SK-N-SH treated with all-trans-retinoic acid at 6 μM for 48 hours (cell line): ENCODE results near the gene LAMA5.

Experiments used
- ATAC-seq: fragments of 200-7000 bp; cut with Tn5 transposase; 3 replicates; pipeline ENCODE4 v1.9.1; 2020; ENCODE audit warnings: mild to moderate bottlenecking, moderate library complexity
- ARNTL ChIP-seq: fragments of 450-650 bp; formaldehyde crosslinking; IDR thresholded peaks from 2 replicates; pipeline ENCODE4 v1.5.0; 2020; ENCODE audit warnings: low read depth, mild to moderate bottlenecking, moderate library complexity, borderline replicate concordance
- BACH2 ChIP-seq: fragments of 250-450 bp; sonication (Bioruptor Pico); IDR thresholded peaks from 2 replicates; pipeline ENCODE4 v1.9.0; 2021; ENCODE audit warnings: mild to moderate bottlenecking, borderline replicate concordance
- ESRRG ChIP-seq: fragments of 250-450 bp; sonication (Bioruptor Pico); IDR thresholded peaks from 2 replicates; pipeline ENCODE4 v1.6.1; 2021; ENCODE audit warnings: mild to moderate bottlenecking
- GLIS3 ChIP-seq: fragments of 250-450 bp; sonication (Bioruptor Pico); IDR thresholded peaks from 2 replicates; pipeline ENCODE4 v1.5.0; 2020; ENCODE audit warnings: mild to moderate bottlenecking, moderate library complexity
- ISL1 ChIP-seq: fragments of 250-450 bp; sonication (Bioruptor Pico); IDR thresholded peaks from 2 replicates; pipeline ENCODE4 v2.1.2; 2022; ENCODE audit warnings: mild to moderate bottlenecking, moderate library complexity
- OSR1 ChIP-seq: fragments of 250-450 bp; sonication (Bioruptor Pico); IDR thresholded peaks from 2 replicates; pipeline ENCODE4 v1.8.0; 2022; ENCODE audit warnings: moderate library complexity, mild to moderate bottlenecking, inconsistent platforms
- PPARA ChIP-seq: fragments of 250-450 bp; sonication (Bioruptor Pico); IDR thresholded peaks from 2 replicates; pipeline ENCODE4 v1.5.0; 2020; ENCODE audit warnings: mild to moderate bottlenecking, borderline replicate concordance
- RARB ChIP-seq: fragments of 250-450 bp; sonication (Bioruptor Pico); IDR thresholded peaks from 2 replicates; pipeline ENCODE4 v1.8.0; 2021; ENCODE audit warnings: mild to moderate bottlenecking, moderate library complexity
- SNAI2 ChIP-seq: fragments of 250-450 bp; sonication (Bioruptor Pico); IDR thresholded peaks from 2 replicates; pipeline ENCODE4 v1.5.0; 2020; ENCODE audit warnings: mild to moderate bottlenecking, moderate library complexity
- TCF4 ChIP-seq: fragments of 250-450 bp; sonication (Bioruptor Pico); IDR thresholded peaks from 2 replicates; pipeline ENCODE4 v1.8.0; 2021; ENCODE audit warnings: mild to moderate bottlenecking, moderate library complexity, borderline replicate concordance
- TOX ChIP-seq: fragments of 250-450 bp; sonication (Bioruptor Pico); IDR thresholded peaks from 2 replicates; pipeline ENCODE4 v1.8.0; 2021; ENCODE audit warnings: mild to moderate bottlenecking, moderate library complexity, borderline replicate concordance
- ZC3H10 ChIP-seq: fragments of 250-450 bp; sonication (Bioruptor Pico); IDR thresholded peaks from 2 replicates; pipeline ENCODE4 v1.5.1; 2021; ENCODE audit warnings: mild to moderate bottlenecking, moderate library complexity
- ZFP3 ChIP-seq: fragments of 250-450 bp; sonication (Bioruptor Pico); IDR thresholded peaks from 2 replicates; pipeline ENCODE4 v1.5.0; 2020; ENCODE audit warnings: mild to moderate bottlenecking, moderate library complexity
- ZFP30 ChIP-seq: fragments of 450-650 bp; formaldehyde crosslinking; IDR thresholded peaks from 2 replicates; pipeline ENCODE4 v1.5.0; 2022; ENCODE audit warnings: mild to moderate bottlenecking, moderate library complexity
- ZNF565 ChIP-seq: fragments of 450-650 bp; formaldehyde crosslinking; conservative IDR thresholded peaks from 2 replicates; pipeline ENCODE4 v1.5.0; 2020; ENCODE audit warnings: low read depth, mild to moderate bottlenecking, moderate library complexity
- ZNF70 ChIP-seq: fragments of 450-650 bp; formaldehyde crosslinking; IDR thresholded peaks from 2 replicates; pipeline ENCODE4 v1.5.0; 2020; ENCODE audit warnings: mild to moderate bottlenecking, moderate library complexity
- ZNF8 ChIP-seq: fragments of 450-650 bp; formaldehyde crosslinking; IDR thresholded peaks from 2 replicates; pipeline ENCODE4 v1.5.0; 2020; ENCODE audit warnings: mild to moderate bottlenecking, moderate library complexity
- TF ChIP-seq, protein P1 (sequence below): fragments of 250-450 bp; sonication (Bioruptor Pico); IDR thresholded peaks from 2 replicates; pipeline ENCODE4 v1.8.0; 2020; ENCODE audit warnings: mild to moderate bottlenecking, moderate library complexity, borderline replicate concordance
- TF ChIP-seq, protein P2 (sequence below): fragments of 250-450 bp; sonication (Bioruptor Pico); IDR thresholded peaks from 2 replicates; pipeline ENCODE4 v1.5.0; 2020; ENCODE audit warnings: mild to moderate bottlenecking, moderate library complexity
- TF ChIP-seq, protein P3 (sequence below): fragments of 250-450 bp; sonication (Bioruptor Pico); IDR thresholded peaks from 2 replicates; pipeline ENCODE4 v1.5.1; 2020; ENCODE audit warnings: low read depth, mild to moderate bottlenecking, moderate library complexity
- TF ChIP-seq, protein P4 (sequence below): fragments of 250-450 bp; sonication (Bioruptor Pico); IDR thresholded peaks from 2 replicates; pipeline ENCODE4 v1.5.1; 2021; ENCODE audit warnings: mild to moderate bottlenecking, moderate library complexity
- TF ChIP-seq, protein P5 (sequence below): fragments of 250-450 bp; sonication (Bioruptor Pico); IDR thresholded peaks from 2 replicates; pipeline ENCODE4 v1.8.0; 2021; ENCODE audit warnings: low read depth, mild to moderate bottlenecking, moderate library complexity, borderline replicate concordance

LAMA5 gene

DNA sequence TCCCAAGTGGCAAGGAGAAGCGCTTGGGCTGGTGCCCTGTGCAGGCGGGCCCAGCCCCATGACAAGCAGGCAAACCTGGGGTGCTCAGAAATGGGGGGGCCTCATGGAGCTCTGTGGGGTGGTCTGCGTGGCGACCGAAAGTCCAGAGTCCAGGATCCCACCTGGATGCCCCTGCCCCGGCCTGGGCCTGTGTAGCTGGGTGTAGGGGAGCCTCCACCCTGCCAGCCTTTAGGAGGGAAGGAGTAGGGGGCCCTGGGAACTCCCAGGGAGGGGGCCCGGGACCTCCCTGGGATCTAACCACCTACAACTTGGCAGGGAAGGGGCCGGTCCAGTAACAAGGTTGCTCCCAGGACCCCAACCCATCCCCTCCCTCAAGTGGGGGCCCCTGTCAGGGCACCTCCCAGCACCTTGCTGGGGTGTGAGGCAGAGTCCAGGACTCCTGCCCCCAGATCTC lies 4.5 kb upstream of the LAMA5 start:
- no peak for ATAC-seq
- TF ChIP-seq ZNF8 (CRISPR knock-in tag), result no peak
- TF ChIP-seq BACH2 (CRISPR knock-in tag), result no peak
- no peak for TF ChIP-seq TOX (CRISPR knock-in tag)
- TF ChIP-seq, protein P1, sequence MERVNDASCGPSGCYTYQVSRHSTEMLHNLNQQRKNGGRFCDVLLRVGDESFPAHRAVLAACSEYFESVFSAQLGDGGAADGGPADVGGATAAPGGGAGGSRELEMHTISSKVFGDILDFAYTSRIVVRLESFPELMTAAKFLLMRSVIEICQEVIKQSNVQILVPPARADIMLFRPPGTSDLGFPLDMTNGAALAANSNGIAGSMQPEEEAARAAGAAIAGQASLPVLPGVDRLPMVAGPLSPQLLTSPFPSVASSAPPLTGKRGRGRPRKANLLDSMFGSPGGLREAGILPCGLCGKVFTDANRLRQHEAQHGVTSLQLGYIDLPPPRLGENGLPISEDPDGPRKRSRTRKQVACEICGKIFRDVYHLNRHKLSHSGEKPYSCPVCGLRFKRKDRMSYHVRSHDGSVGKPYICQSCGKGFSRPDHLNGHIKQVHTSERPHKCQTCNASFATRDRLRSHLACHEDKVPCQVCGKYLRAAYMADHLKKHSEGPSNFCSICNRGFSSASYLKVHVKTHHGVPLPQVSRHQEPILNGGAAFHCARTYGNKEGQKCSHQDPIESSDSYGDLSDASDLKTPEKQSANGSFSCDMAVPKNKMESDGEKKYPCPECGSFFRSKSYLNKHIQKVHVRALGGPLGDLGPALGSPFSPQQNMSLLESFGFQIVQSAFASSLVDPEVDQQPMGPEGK (CRISPR knock-in tag), result no peak
- TF ChIP-seq, protein P2, sequence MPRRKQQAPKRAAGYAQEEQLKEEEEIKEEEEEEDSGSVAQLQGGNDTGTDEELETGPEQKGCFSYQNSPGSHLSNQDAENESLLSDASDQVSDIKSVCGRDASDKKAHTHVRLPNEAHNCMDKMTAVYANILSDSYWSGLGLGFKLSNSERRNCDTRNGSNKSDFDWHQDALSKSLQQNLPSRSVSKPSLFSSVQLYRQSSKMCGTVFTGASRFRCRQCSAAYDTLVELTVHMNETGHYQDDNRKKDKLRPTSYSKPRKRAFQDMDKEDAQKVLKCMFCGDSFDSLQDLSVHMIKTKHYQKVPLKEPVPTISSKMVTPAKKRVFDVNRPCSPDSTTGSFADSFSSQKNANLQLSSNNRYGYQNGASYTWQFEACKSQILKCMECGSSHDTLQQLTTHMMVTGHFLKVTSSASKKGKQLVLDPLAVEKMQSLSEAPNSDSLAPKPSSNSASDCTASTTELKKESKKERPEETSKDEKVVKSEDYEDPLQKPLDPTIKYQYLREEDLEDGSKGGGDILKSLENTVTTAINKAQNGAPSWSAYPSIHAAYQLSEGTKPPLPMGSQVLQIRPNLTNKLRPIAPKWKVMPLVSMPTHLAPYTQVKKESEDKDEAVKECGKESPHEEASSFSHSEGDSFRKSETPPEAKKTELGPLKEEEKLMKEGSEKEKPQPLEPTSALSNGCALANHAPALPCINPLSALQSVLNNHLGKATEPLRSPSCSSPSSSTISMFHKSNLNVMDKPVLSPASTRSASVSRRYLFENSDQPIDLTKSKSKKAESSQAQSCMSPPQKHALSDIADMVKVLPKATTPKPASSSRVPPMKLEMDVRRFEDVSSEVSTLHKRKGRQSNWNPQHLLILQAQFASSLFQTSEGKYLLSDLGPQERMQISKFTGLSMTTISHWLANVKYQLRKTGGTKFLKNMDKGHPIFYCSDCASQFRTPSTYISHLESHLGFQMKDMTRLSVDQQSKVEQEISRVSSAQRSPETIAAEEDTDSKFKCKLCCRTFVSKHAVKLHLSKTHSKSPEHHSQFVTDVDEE (CRISPR knock-in tag), result no peak
- TF ChIP-seq, protein P3, sequence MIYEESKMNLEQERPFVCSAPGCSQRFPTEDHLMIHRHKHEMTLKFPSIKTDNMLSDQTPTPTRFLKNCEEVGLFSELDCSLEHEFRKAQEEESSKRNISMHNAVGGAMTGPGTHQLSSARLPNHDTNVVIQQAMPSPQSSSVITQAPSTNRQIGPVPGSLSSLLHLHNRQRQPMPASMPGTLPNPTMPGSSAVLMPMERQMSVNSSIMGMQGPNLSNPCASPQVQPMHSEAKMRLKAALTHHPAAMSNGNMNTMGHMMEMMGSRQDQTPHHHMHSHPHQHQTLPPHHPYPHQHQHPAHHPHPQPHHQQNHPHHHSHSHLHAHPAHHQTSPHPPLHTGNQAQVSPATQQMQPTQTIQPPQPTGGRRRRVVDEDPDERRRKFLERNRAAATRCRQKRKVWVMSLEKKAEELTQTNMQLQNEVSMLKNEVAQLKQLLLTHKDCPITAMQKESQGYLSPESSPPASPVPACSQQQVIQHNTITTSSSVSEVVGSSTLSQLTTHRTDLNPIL (CRISPR knock-in tag), result no peak
- TF ChIP-seq SNAI2 (CRISPR knock-in tag), result no peak
- no peak for TF ChIP-seq ZNF565 (CRISPR knock-in tag)
- TF ChIP-seq GLIS3 (CRISPR knock-in tag), result no peak
- no peak for TF ChIP-seq ZFP30 (CRISPR knock-in tag)
- TF ChIP-seq, protein P4, sequence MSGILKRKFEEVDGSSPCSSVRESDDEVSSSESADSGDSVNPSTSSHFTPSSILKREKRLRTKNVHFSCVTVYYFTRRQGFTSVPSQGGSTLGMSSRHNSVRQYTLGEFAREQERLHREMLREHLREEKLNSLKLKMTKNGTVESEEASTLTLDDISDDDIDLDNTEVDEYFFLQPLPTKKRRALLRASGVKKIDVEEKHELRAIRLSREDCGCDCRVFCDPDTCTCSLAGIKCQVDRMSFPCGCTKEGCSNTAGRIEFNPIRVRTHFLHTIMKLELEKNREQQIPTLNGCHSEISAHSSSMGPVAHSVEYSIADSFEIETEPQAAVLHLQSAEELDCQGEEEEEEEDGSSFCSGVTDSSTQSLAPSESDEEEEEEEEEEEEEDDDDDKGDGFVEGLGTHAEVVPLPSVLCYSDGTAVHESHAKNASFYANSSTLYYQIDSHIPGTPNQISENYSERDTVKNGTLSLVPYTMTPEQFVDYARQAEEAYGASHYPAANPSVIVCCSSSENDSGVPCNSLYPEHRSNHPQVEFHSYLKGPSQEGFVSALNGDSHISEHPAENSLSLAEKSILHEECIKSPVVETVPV (CRISPR knock-in tag), result no peak

DNA sequence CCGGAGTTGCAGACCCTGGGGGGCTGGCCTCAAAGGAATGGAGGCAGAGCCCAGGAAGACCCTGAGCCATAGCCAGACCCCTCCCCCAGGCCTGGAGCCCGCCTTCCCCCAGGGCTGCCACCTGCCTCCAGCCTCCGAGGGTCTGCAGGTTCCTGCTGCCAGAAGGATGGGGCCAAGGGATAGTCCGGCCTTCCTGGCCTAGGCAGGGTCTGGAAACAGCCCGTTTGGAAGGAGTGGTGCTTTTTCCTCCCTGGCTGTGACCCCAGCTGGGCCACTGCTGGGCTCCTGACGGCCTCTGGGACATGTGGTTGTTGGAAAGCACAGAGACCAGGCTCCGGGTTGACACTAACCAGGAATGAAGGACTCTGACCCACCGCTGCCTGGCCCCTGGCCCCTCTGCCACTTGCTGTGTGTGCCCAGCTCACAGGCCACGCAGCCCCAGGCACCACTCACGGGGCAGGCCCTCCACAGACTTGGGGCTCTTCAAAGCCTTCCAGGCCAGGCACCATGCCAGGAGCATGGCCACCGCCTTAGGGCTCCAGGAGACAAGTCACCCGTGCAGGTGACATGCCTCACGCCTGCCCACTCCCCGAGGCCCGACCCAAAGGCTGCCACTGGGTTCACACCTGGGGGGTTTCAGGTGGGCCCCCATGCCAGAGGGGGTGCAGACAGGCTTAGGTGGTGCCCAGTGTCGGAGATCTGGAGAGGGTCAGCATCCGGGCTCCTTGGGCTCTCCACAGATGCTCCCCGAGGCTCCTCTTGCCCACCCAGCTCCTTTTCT lies 3.9 kb upstream of the LAMA5 start:
- TF ChIP-seq ZFP30 (CRISPR knock-in tag), result no peak
- no peak for TF ChIP-seq ZC3H10 (CRISPR knock-in tag)
- no peak for TF ChIP-seq OSR1 (CRISPR knock-in tag)
- TF ChIP-seq ESRRG (CRISPR knock-in tag), result no peak
- no peak for TF ChIP-seq RARB (CRISPR knock-in tag)
- TF ChIP-seq, protein P5, sequence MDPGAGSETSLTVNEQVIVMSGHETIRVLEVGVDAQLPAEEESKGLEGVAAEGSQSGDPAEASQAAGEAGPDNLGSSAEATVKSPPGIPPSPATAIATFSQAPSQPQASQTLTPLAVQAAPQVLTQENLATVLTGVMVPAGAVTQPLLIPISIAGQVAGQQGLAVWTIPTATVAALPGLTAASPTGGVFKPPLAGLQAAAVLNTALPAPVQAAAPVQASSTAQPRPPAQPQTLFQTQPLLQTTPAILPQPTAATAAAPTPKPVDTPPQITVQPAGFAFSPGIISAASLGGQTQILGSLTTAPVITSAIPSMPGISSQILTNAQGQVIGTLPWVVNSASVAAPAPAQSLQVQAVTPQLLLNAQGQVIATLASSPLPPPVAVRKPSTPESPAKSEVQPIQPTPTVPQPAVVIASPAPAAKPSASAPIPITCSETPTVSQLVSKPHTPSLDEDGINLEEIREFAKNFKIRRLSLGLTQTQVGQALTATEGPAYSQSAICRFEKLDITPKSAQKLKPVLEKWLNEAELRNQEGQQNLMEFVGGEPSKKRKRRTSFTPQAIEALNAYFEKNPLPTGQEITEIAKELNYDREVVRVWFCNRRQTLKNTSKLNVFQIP (CRISPR knock-in tag), result no peak
- TF ChIP-seq PPARA (CRISPR knock-in tag), result no peak
- TF ChIP-seq ZNF8 (CRISPR knock-in tag), result no peak
- no peak for TF ChIP-seq BACH2 (CRISPR knock-in tag)
- no peak for TF ChIP-seq ZNF565 (CRISPR knock-in tag)
- TF ChIP-seq GLIS3 (CRISPR knock-in tag), result no peak
- TF ChIP-seq ZFP3, result no peak
- no peak for TF ChIP-seq ISL1 (CRISPR knock-in tag)
- no peak for ATAC-seq

DNA sequence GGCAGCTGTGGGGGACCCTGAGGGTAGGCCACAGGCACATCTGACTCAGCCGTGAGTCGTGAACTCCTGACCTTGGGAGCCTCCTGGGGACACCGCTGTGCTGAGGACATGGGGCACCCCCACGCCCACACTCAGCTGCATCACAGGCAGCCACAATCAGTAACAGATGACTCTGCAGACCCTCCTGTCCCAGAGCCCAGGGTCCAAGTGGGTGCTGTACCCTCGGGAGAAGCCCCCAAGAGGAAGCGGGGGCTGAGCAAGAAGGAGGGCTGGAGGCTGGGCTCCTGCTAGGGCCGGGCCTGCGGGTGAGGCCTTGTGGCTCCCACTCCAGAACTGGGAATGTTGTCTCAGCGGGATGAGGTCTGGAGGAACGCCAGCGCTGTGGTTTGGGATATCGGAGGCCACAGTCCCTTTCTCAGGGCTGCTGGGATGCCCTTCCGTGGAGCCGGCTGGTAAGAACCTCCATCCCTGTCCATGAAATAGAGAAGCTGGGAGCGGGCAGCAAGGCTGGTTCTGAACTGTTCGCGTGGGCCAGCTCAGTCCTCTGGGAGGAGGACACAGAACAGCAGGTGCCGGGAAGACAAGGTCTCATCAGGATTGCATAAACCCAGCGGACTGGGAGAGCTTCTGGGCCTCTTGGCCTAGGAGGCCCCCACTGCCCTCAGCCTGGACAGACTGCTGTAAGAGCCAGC lies 3.1 kb upstream of the LAMA5 start:
- TF ChIP-seq RARB (CRISPR knock-in tag), result no peak
- no peak for TF ChIP-seq BACH2 (CRISPR knock-in tag)
- TF ChIP-seq ZNF70 (CRISPR knock-in tag), result no peak
- TF ChIP-seq ARNTL (CRISPR knock-in tag), result no peak
- no peak for TF ChIP-seq ZNF565 (CRISPR knock-in tag)
- TF ChIP-seq TCF4 (CRISPR knock-in tag), result no peak
- TF ChIP-seq ZFP30 (CRISPR knock-in tag), result no peak
- TF ChIP-seq ZNF8 (CRISPR knock-in tag), result no peak
- TF ChIP-seq PPARA (CRISPR knock-in tag), result no peak
- ATAC-seq, result peak; percentile 3
